Ishikawa (cell line): ENCODE measurements around the gene MSX1.

Experiments used
- CREB1 ChIP-seq: IDR thresholded peaks from 2 replicates; pipeline ENCODE4 v1.6.1; 2012; ENCODE audit warnings: low read depth
- TAF1 ChIP-seq: IDR thresholded peaks from 2 replicates; pipeline ENCODE4 v1.6.1; 2012; ENCODE audit warnings: low read depth, mild to moderate bottlenecking
- TCF12 ChIP-seq: IDR thresholded peaks from 2 replicates; pipeline ENCODE4 v1.6.1; 2012; ENCODE audit warnings: low read depth

GRCh38 chr4:4820739-4821138, 38.7 kb upstream of the MSX1 start:
- TF ChIP-seq TAF1: no peak
- no peak for TF ChIP-seq CREB1
- TF ChIP-seq TCF12: no peak
